Fibroblast of villous mesenchyme (primary cell): Measurements from ENCODE around the gene KCNV2. TPM values are rescaled to one million over a fixed set of nuclear protein-coding genes. Genes with fewer than 3 reads are reported as not detected.
"Not testable (repeated sequence)": the region's sequence is repeated elsewhere in the genome, so short reads cannot be mapped to it uniquely, and the experiment has no call there.

Experiments
- DNase-seq: peaks from one replicate; pipeline ENCODE4 v3.0.0-alpha.2; 2010; ENCODE audit warnings: low read depth
- H3K4me3 ChIP-seq: 2 replicates; pipeline ENCODE4 v1.5.1; 2011; ENCODE audit warnings: low read depth, mild to moderate bottlenecking, low read length
- CTCF ChIP-seq: IDR thresholded peaks from 2 replicates; pipeline ENCODE4 v1.5.1; 2012; ENCODE audit warnings: low read depth, mild to moderate bottlenecking, low read length; ENCODE audit not compliant: insufficient read depth
- total RNA-seq: library from RNA; depleted of rRNA; stranded (reverse); fragments of >200 nt; gene quantifications from 2 replicates; pipeline ENCODE4 v1.2.3, GENCODE V29; 2012

KCNV2 gene
- total RNA-seq, 1 donor, result not detected

GRCh38 chr9:2697492-2697891, 19.8 kb upstream of the KCNV2 start:
- DNase-seq, result no peak
- H3K4me3 ChIP-seq, result no peak overlapping the region
- no peak for TF ChIP-seq CTCF

DNA sequence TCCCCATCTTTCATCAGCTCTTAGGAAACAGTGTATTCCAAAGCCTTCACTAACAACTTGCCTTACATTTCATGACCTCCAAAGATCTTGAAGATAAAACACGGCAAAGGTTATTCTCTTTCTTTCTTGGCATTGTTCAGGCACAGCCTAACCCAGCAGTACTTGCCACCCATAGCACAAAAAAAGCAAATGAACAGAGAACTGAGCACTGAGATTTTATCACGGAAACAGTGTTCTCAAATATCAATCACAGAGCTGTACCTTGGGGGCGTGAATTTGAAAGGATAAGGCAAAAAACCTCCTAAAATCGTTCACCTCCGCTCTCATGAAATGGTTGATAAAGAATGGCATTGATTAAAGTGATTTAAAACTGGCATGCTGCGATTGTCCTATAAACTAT, 16.9 kb upstream of the KCNV2 start:
- no peak overlapping the region for H3K4me3 ChIP-seq
- no peak for TF ChIP-seq CTCF
- DNase-seq, result no peak

DNA sequence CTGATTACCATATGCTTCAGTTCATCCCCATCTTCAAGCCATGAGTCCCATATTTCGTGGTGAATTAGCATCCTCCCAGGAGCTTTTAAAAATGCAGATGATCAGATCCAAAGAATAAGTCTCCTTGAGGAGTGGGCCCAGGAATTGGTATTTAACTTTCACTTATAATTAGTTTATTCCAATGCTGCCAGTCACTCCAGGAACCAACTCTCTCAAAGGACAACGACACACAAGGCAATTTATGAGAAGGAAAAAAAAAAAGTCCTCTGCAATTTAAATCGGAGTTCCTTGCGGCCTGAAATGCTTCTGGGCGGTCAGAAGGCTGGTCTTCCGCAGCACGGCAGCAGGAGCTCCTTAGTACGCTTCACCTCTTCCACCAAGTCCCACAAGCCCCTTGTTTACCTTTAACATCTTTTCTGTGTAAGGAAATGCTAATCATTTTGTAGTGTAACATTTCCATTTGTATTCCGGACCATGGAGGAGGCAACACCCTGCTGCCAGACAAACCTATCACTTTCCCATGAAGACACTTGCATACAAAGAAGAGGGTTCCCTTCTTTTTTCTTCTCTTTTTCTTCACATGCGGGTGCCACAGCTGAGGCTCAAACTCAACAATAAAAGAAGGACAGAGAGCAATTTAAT, 16.3 kb upstream of the KCNV2 start:
- no peak overlapping the region for H3K4me3 ChIP-seq
- no peak for DNase-seq
- no peak for TF ChIP-seq CTCF

DNA sequence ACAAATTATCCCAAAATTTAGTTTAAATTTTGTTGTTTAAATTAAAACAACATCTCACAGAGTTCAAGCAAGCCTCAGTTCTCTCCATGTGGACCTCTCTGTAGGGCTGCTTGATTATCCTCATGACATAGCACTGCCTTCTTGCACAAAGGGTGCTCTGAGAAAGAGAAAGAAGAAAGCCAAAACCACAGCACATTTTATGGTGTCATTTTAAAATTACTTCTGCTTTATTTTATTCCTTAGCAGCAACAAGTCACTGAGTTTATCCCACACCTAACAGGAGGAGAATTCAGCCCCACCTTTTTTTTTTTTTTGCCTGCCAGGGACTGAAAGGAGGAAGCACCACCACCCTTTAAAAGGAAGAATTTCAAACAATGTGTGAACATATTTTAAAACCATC, 12.8 kb upstream of the KCNV2 start:
- no peak overlapping the region for H3K4me3 ChIP-seq
- TF ChIP-seq CTCF, result no peak
- DNase-seq, result no peak

DNA sequence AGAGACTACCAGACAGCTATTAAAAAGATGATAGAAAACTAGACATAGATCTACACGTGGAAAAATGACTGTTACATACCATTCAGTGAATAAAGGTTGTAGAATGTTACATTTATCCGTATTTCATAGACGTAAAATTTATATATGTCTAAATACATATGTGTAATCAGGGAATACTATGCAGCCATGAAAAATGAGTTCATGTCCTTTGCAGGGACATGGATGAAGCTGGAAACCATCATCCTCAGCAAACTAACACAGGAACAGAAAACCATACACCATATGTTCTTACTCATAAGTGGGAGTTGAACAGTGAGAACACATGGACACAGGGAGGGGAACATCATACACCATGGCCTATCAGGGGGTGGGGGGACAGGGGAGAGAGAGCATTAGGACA, 10.1 kb upstream of the KCNV2 start:
- H3K4me3 ChIP-seq, DNase-seq: not testable (repeated sequence)

DNA sequence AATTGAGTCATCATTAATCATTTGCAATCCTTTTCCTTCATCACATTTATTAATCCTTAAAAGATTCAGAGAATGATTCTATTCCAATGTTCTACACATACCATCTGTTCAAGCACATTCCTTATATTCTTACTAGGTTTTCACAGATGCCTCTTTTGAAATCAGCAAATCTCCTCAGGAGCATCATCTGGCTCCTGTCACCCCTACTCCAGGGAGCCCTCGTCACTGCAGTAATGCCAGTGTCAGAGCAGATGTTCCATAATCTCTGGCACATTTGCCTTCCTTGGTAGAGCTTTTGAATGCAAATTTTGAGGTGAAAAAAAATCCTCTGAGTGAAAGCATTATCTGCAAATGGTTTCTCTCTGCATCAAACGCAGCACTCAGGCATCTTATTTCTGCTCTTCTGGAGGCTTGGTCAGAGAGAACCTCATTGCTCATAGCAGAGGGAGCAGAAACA, 7.6 kb upstream of the KCNV2 start:
- DNase-seq, result no peak
- H3K4me3 ChIP-seq, result no peak overlapping the region
- no peak for TF ChIP-seq CTCF

- TF ChIP-seq CTCF, result no peak
These were observed 5.6 kb upstream of the KCNV2 start for GRCh38 chr9:2711716-2712115.

More at GRCh38 chr9:2711716-2712115, 5.6 kb upstream of the KCNV2 start:
- H3K4me3 ChIP-seq, result no peak overlapping the region
- DNase-seq, result no peak
